PC-3 (cell line): ENCODE results near the gene ABTB2. TPM values are rescaled to one million over a fixed set of nuclear protein-coding genes. Genes with fewer than 3 reads are reported as not detected.

Source experiments
- ATAC-seq: fragments of 200-7000 bp; cut with Tn5 transposase; 2 replicates; pipeline ENCODE4 v1.9.1; 2020; ENCODE audit warnings: mild to moderate bottlenecking, moderate library complexity
- BruUV-seq: library from RNA; stranded (reverse); fragments of 400-500 nt; replicated peaks from 2 replicates; lab custom pipeline; 2021; lab: Mats Ljungman, UMichigan
- CTCF ChIA-PET: fragments of 300-600 bp; sonication (Branson Sonifier 250); formaldehyde crosslinking; loops from one replicate; lab custom pipeline; 2022; ENCODE audit warnings: antibody characterized with exemption; lab: Charles Lee
- POLR2A ChIA-PET: fragments of 300-600 bp; sonication (Branson Sonifier 250); formaldehyde crosslinking; loops from one replicate; lab custom pipeline; 2022; ENCODE audit warnings: antibody characterized with exemption; ENCODE audit not compliant: unreplicated experiment; lab: Charles Lee
- DNase-seq: peaks from one replicate; pipeline ENCODE4 v3.0.0-alpha.2; 2015
- H2AFZ ChIP-seq: fragments of 300-600 bp; sonication (generic); 2 replicates; pipeline ENCODE4 v1.6.0; 2016; ENCODE audit warnings: antibody characterized with exemption, low read length
- H3F3A ChIP-seq: fragments of 300-600 bp; sonication (generic); one replicate; pipeline ENCODE4 v1.6.0; 2017; ENCODE audit warnings: antibody characterized with exemption, low read length, control low read depth, mild to moderate bottlenecking; ENCODE audit not compliant: unreplicated experiment
- H3K27ac ChIP-seq: fragments of 300-600 bp; sonication (generic); 2 replicates; pipeline ENCODE4 v1.5.1; 2016; ENCODE audit warnings: mild to moderate bottlenecking, low read length
- H3K27me3 ChIP-seq: fragments of 300-600 bp; sonication (generic); 2 replicates; pipeline ENCODE4 v1.6.1; 2016; ENCODE audit warnings: low read length, mixed read lengths
- H3K36me3 ChIP-seq: fragments of 300-600 bp; sonication (generic); 2 replicates; pipeline ENCODE4 v1.6.1; 2016; ENCODE audit warnings: low read depth, mixed run types, low read length, mixed read lengths
- H3K4me1 ChIP-seq: fragments of 300-600 bp; sonication (generic); 2 replicates; pipeline ENCODE4 v1.5.1; 2016; ENCODE audit warnings: low read length; ENCODE audit not compliant: insufficient read depth
- H3K4me2 ChIP-seq: fragments of 300-600 bp; sonication (generic); 2 replicates; pipeline ENCODE4 v1.6.0; 2016; ENCODE audit warnings: low read length
- H3K4me3 ChIP-seq: fragments of 300-600 bp; sonication (generic); 2 replicates; pipeline ENCODE4 v1.5.1; 2016; ENCODE audit warnings: mild to moderate bottlenecking, low read length, mixed read lengths
- H3K79me2 ChIP-seq: fragments of 300-600 bp; sonication (generic); 2 replicates; pipeline ENCODE4 v1.6.1; 2017; ENCODE audit warnings: low read length, mixed read lengths
- H3K9ac ChIP-seq: fragments of 300-600 bp; sonication (generic); 2 replicates; pipeline ENCODE4 v1.6.0; 2016; ENCODE audit warnings: mild to moderate bottlenecking, low read length
- H3K9me2 ChIP-seq: fragments of 300-600 bp; sonication (generic); replicated peaks from 2 replicates; pipeline ENCODE4 v1.6.1; 2016; ENCODE audit warnings: mixed run types, low read length, mixed read lengths
- H3K9me3 ChIP-seq: fragments of 300-600 bp; sonication (generic); 2 replicates; pipeline ENCODE4 v1.6.1; 2016; ENCODE audit warnings: low read length, mixed read lengths
- H4K20me1 ChIP-seq: fragments of 300-600 bp; sonication (generic); 2 replicates; pipeline ENCODE4 v1.6.1; 2016; ENCODE audit warnings: low read length, mixed read lengths
- EZH2 ChIP-seq: fragments of 300-600 bp; sonication (generic); IDR thresholded peaks from one replicate; pipeline ENCODE4 v1.6.1; 2017; ENCODE audit warnings: antibody characterized with exemption, mild to moderate bottlenecking, low read length; ENCODE audit not compliant: unreplicated experiment
- EZH2phosphoT487 ChIP-seq: fragments of 300-600 bp; sonication (generic); IDR thresholded peaks from 2 replicates; pipeline ENCODE4 v1.6.1; 2018; ENCODE audit warnings: mild to moderate bottlenecking, antibody characterized with exemption, low read length, borderline replicate concordance
- intact Hi-C: fragments of 100-400 bp; cut with micrococcal nuclease; formaldehyde crosslinking; loops from 2 replicates; pipeline ENCODE4 v1.9.0; 2023
- total RNA-seq: library from RNA; depleted of rRNA; stranded (reverse); fragments of >200 nt; gene quantifications from 2 replicates; pipeline ENCODE4 v1.2.3, GENCODE V29; 2014
- TF ChIP-seq, protein P1 (sequence below): fragments of 300-600 bp; sonication (generic); conservative IDR thresholded peaks from 2 replicates; pipeline ENCODE4 v1.5.1; 2017; ENCODE audit warnings: antibody characterized with exemption, low read depth, mild to moderate bottlenecking, low read length

The ABTB2 gene
- total RNA-seq, 1 experiment from 2014 or later = 5.2 TPM

DNA sequence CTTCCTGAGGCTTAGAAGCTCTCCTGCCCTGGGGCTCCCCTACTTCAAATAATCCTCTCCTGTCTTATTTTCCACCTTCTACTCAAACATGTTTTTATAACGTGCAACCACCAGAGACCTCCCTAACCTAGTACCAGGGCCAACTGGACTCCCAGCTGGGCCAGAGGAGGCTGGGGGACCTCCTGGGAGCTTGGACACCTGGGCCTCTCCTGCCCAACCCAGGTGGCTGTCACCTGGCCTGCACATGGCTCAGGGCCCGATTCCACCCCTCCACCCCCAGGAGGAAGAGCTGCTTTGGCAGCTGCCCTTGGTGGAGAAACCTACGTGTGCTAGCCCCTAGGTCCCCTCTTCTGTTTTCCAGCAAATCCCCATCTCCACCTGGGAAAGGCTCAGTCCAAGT lies 105.2 kb downstream of the ABTB2 start:
- H3K4me2 ChIP-seq = no peak overlapping the region
- peaks cover 16% of the 10 kb centered on the region for H3K4me1 ChIP-seq
- no peak for TF ChIP-seq EZH2phosphoT487
- TF ChIP-seq, protein P1, sequence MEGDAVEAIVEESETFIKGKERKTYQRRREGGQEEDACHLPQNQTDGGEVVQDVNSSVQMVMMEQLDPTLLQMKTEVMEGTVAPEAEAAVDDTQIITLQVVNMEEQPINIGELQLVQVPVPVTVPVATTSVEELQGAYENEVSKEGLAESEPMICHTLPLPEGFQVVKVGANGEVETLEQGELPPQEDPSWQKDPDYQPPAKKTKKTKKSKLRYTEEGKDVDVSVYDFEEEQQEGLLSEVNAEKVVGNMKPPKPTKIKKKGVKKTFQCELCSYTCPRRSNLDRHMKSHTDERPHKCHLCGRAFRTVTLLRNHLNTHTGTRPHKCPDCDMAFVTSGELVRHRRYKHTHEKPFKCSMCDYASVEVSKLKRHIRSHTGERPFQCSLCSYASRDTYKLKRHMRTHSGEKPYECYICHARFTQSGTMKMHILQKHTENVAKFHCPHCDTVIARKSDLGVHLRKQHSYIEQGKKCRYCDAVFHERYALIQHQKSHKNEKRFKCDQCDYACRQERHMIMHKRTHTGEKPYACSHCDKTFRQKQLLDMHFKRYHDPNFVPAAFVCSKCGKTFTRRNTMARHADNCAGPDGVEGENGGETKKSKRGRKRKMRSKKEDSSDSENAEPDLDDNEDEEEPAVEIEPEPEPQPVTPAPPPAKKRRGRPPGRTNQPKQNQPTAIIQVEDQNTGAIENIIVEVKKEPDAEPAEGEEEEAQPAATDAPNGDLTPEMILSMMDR = no peak
- no peak overlapping the region for H3K27ac ChIP-seq
- no peaks in the 10 kb centered on the region for H3K9me3 ChIP-seq
- no peak for ATAC-seq
- no peaks in the 10 kb centered on the region for H3K27me3 ChIP-seq
- H3F3A ChIP-seq = no peaks in the 10 kb centered on the region
- H3K79me2 ChIP-seq = no peaks in the 10 kb centered on the region
- intact Hi-C loops = no loop called here
- H2AFZ ChIP-seq = no peak overlapping the region
- H4K20me1 ChIP-seq = no peaks in the 10 kb centered on the region
- H3K36me3 ChIP-seq = no peaks in the 10 kb centered on the region
- ChIA-PET POLR2A (no interaction called here), CTCF (no interaction called here)
- H3K9me2 ChIP-seq = no peaks in the 10 kb centered on the region
- no peak overlapping the region for H3K9ac ChIP-seq
- no TSS peak for BruUV-seq
- no peak overlapping the region for H3K4me3 ChIP-seq
- no peak for DNase-seq

DNA sequence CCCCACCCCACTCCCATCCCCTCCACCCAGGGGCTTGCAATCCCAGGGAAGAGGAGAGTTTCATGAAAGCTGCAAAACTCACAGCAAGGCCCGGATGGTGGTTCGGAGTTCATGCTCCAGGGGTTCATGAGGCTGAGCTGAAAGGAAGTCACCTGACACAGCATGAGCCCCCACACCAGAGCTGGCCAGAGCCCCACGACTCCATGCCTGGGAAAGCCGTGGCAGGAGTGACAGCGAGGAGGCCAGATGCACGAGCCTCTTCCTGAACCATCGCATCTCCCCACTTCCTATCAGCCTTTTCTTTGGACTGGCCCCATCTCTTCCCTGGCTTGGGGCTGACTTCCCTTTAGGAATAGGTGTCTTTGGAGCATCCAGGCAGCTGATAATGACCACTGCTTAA lies 105.8 kb downstream of the ABTB2 start:
- H3K36me3 ChIP-seq = no peaks in the 10 kb centered on the region
- 0 out of 2 replicates have a peak, but pooled peaks cover 3% of the 10 kb centered on the region for H3K79me2 ChIP-seq
- no peaks in the 10 kb centered on the region for H3F3A ChIP-seq
- no TSS peak for BruUV-seq
- H3K4me1 ChIP-seq = peaks cover 16% of the 10 kb centered on the region
- no peaks in the 10 kb centered on the region for H3K27me3 ChIP-seq
- no peaks in the 10 kb centered on the region for H3K9me3 ChIP-seq
- CTCF ChIA-PET = interaction anchor here (0.5 kb wide), 1 partner anchor 106 kb away, joined by 6 read pairs; no protein-coding TSS in a partner anchor
- no peak for DNase-seq
- H3K9me2 ChIP-seq = no peaks in the 10 kb centered on the region
- no peak for ATAC-seq
- peak overlapping the region; percentile 65 for H3K4me2 ChIP-seq
- POLR2A ChIA-PET = no interaction called here
- intact Hi-C loops = no loop called here
- no peaks in the 10 kb centered on the region for H4K20me1 ChIP-seq
- TF ChIP-seq EZH2phosphoT487 (no peak), EZH2 (no peak)
- TF ChIP-seq, protein P1 = no peak
- no peak overlapping the region for H2AFZ ChIP-seq
- no peak overlapping the region for H3K9ac ChIP-seq
- no peak overlapping the region for H3K4me3 ChIP-seq
- H3K27ac ChIP-seq = 0 out of 2 replicates have a peak overlapping the region, but pooled peaks have one; percentile 23

DNA sequence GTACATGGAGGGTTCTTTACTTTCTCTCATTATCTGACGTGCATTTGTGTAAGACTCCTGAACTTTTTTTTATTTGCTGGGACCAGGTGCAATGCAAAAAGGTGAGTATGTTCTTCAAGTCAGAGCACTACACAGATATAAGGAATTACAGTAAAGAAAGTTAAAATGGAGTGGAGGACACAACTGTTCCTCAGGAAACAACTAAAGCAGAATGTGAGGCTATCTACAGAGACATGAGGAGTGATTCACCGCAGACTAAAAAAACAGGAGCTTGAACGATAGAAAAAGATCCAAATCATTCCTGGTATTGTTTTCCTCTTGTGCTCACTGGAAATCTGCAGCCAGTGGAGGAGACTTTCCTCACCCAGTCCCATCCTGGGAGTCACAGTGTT lies 106.2 kb downstream of the ABTB2 start:
- ATAC-seq (peak; percentile 11; the same call in 1 of the 2 replicates), DNase-seq (no peak)
- H3K79me2 ChIP-seq = 0 out of 2 replicates have a peak, but pooled peaks cover 3% of the 10 kb centered on the region
- H3K9ac ChIP-seq = no peak overlapping the region
- H3K27me3 ChIP-seq = no peaks in the 10 kb centered on the region
- H3K4me1 ChIP-seq = peaks cover 16% of the 10 kb centered on the region
- peak overlapping the region; percentile 23 for H3K27ac ChIP-seq
- intact Hi-C loops = no loop called here
- CTCF ChIA-PET = interaction anchor here (0.5 kb wide), 1 partner anchor 107 kb away, joined by 6 read pairs; no protein-coding TSS in a partner anchor
- no peaks in the 10 kb centered on the region for H3F3A ChIP-seq
- H4K20me1 ChIP-seq = no peaks in the 10 kb centered on the region
- no peak overlapping the region for H2AFZ ChIP-seq
- no TSS peak for BruUV-seq
- no peaks in the 10 kb centered on the region for H3K9me3 ChIP-seq
- POLR2A ChIA-PET = interaction anchor here (0.6 to 1.0 kb wide), 2 partner anchors 44 to 99 kb away, joined by 3 to 4 read pairs; no protein-coding TSS in a partner anchor
- TF ChIP-seq EZH2 (no peak), EZH2phosphoT487 (no peak)
- TF ChIP-seq, protein P1 = no peak
- H3K4me2 ChIP-seq = peak overlapping the region; percentile 65
- no peak overlapping the region for H3K4me3 ChIP-seq
- H3K36me3 ChIP-seq = no peaks in the 10 kb centered on the region
- H3K9me2 ChIP-seq = no peaks in the 10 kb centered on the region
